HepG2 (cell line): Measurements from ENCODE around the gene DMAC1. TPM values are rescaled to one million over a fixed set of nuclear protein-coding genes. Genes with fewer than 3 reads are reported as not detected.

ENCODE experiments used
- ATAC-seq: fragments of 200-7000 bp; cut with Tn5 transposase; 3 replicates; pipeline ENCODE4 v1.9.1; 2020; ENCODE audit warnings: mild to moderate bottlenecking, moderate library complexity
- Bru-seq: library from RNA; stranded (reverse); fragments of 400-500 nt; gene quantifications from one replicate; lab custom pipeline; 2021; lab: Mats Ljungman, UMichigan
- BruChase-seq, 2 experiments: library from RNA; stranded (reverse); fragments of 400-500 nt; gene quantifications; one replicate each; lab custom pipeline; 2021; lab: Mats Ljungman, UMichigan
- BruUV-seq: library from RNA; stranded (reverse); fragments of 400-500 nt; replicated peaks from 2 replicates; lab custom pipeline; 2021; lab: Mats Ljungman, UMichigan
- CTCF ChIA-PET: fragments of 300-600 bp; formaldehyde crosslinking; extraction: SDS; loops from one replicate; lab custom pipeline; 2021; ENCODE audit warnings: low total read pairs, inconsistent platforms, low intra/inter-chr PET ratio; lab: Yijun Ruan, JAX
- POLR2A ChIA-PET: fragments of 350-600 bp; sonication (Branson Sonifier 250); formaldehyde crosslinking; loops from one replicate; lab custom pipeline; 2020; ENCODE audit warnings: antibody characterized with exemption, inconsistent platforms; lab: Yijun Ruan, JAX
- DNase-seq: peaks from one replicate; pipeline ENCODE4 v3.0.0-alpha.2; 2015; ENCODE audit warnings: low spot score
- FAIRE-seq: peaks from 3 replicates; lab custom pipeline; 2011; peaks lifted over from hg19 to GRCh38; lab: Jason Lieb, UNC
- H2AFZ ChIP-seq: one replicate; pipeline ENCODE4 v1.6.1; 2011; ENCODE audit warnings: low read length, inconsistent platforms
- H3K27ac ChIP-seq: fragments of 300-600 bp; 3 replicates; pipeline ENCODE4 v1.8.0; 2011; ENCODE audit warnings: mixed run types, mild to moderate bottlenecking, mixed read lengths, low read length, inconsistent platforms; ENCODE audit not compliant: insufficient read depth; ENCODE audit errors: extremely low read length
- H3K27me3 ChIP-seq, 2 experiments: fragments of 200-600 bp in 1 of 2; 2 replicates in 1 of 2; 3 replicates in 1 of 2; pipeline versions ENCODE4 v1.6.0 to v1.8.0; 2011; ENCODE audit warnings: low read length in 2 of 2, mild to moderate bottlenecking in 2 of 2, moderate library complexity in 2 of 2, inconsistent platforms in 1 of 2; ENCODE audit not compliant: insufficient read depth in 2 of 2, control insufficient read depth in 1 of 2
- H3K36me3 ChIP-seq, 2 experiments: fragments of 200-600 bp in 1 of 2; replicated peaks in 1 of 2; 2 replicates in 1 of 2; 3 replicates in 1 of 2; pipeline versions ENCODE4 v1.5.1 to v1.8.0; 2011; ENCODE audit warnings: low read length in 2 of 2, inconsistent platforms in 1 of 2; ENCODE audit not compliant: insufficient read depth in 2 of 2, control insufficient read depth in 1 of 2
- H3K4me1 ChIP-seq: 2 replicates; pipeline ENCODE4 v1.5.1; 2012; ENCODE audit warnings: low read length, inconsistent platforms; ENCODE audit not compliant: insufficient read depth
- H3K4me2 ChIP-seq: 2 replicates; pipeline ENCODE4 v1.6.0; 2011; ENCODE audit warnings: low read depth, low read length, inconsistent platforms
- H3K4me3 ChIP-seq, 3 experiments: fragments of 200-600 bp in 1 of 3; sonication (generic), shearing (Covaris generic) in 1 of 3; replicated peaks in 1 of 3; 2 replicates each; pipeline ENCODE4 v1.5.1; 2011 to 2016; ENCODE audit warnings: low read length in 3 of 3, inconsistent platforms in 2 of 3, low read depth in 2 of 3, mild to moderate bottlenecking in 2 of 3, control low read depth in 1 of 3, mixed read lengths in 1 of 3; ENCODE audit not compliant: insufficient read depth in 1 of 3
- H3K79me2 ChIP-seq: one replicate; pipeline ENCODE4 v1.6.1; 2011; ENCODE audit warnings: low read length, inconsistent platforms; ENCODE audit not compliant: insufficient read depth
- H3K9ac ChIP-seq: 2 replicates; pipeline ENCODE4 v1.6.0; 2011; ENCODE audit warnings: mild to moderate bottlenecking, low read depth, low read length, inconsistent platforms; ENCODE audit not compliant: insufficient read depth
- H3K9me3 ChIP-seq: 2 replicates; pipeline ENCODE4 v1.5.1; 2012; ENCODE audit warnings: mild to moderate bottlenecking, low read length
- H4K20me1 ChIP-seq: 2 replicates; pipeline ENCODE4 v1.6.0; 2011; ENCODE audit warnings: inconsistent platforms, mild to moderate bottlenecking, low read length, moderate library complexity; ENCODE audit not compliant: insufficient read depth
- DNMT1 ChIP-seq: sonication (generic); formaldehyde crosslinking; IDR thresholded peaks from 2 replicates; pipeline ENCODE4 v1.5.1; 2020; ENCODE audit warnings: mild to moderate bottlenecking, missing genetic modification reagents
- HMGA1 ChIP-seq: sonication (generic); formaldehyde crosslinking; conservative IDR thresholded peaks from 2 replicates; pipeline ENCODE4 v1.4.0; 2020; ENCODE audit warnings: missing genetic modification reagents
- KMT2B ChIP-seq: IDR thresholded peaks from 2 replicates; pipeline ENCODE4 v1.6.1; 2016; ENCODE audit warnings: missing genetic modification reagents, missing compliant biosample characterization
- MTF1 ChIP-seq: sonication (generic); formaldehyde crosslinking; IDR thresholded peaks from 2 replicates; pipeline ENCODE4 v1.5.0; 2020; ENCODE audit warnings: missing genetic modification reagents
- NFKB2 ChIP-seq: sonication (generic); formaldehyde crosslinking; IDR thresholded peaks from 2 replicates; pipeline ENCODE4 v1.4.0; 2020; ENCODE audit warnings: missing genetic modification reagents, borderline replicate concordance
- PCBP1 ChIP-seq: fragments of 200-400 bp; formaldehyde crosslinking; IDR thresholded peaks from 2 replicates; pipeline ENCODE4 v1.6.1; 2017; ENCODE audit warnings: mild to moderate bottlenecking, low read depth, low read length, borderline replicate concordance
- RNF2 ChIP-seq: fragments of 450-650 bp; conservative IDR thresholded peaks from 2 replicates; pipeline ENCODE4 v1.6.1; 2016; ENCODE audit warnings: low read depth
- SUZ12 ChIP-seq: fragments of 150-350 bp; IDR thresholded peaks from 2 replicates; pipeline ENCODE4 v1.6.1; 2014; ENCODE audit warnings: low read depth, low read length
- TEAD2 ChIP-seq: sonication (generic); formaldehyde crosslinking; IDR thresholded peaks from 2 replicates; pipeline ENCODE4 v1.9.0; 2021; ENCODE audit warnings: missing genetic modification reagents
- YY1 ChIP-seq: IDR thresholded peaks from 2 replicates; pipeline ENCODE4 v1.6.1; 2011; ENCODE audit warnings: low read length, low read depth, moderate library complexity, mild to moderate bottlenecking; ENCODE audit not compliant: insufficient read depth, insufficient replicate concordance
- ZNF235 ChIP-seq: sonication (generic); formaldehyde crosslinking; IDR thresholded peaks from 2 replicates; pipeline ENCODE4 v1.8.1; 2023; ENCODE audit warnings: mild to moderate bottlenecking, missing genetic modification reagents, borderline replicate concordance
- ZNF260 ChIP-seq: sonication (generic); formaldehyde crosslinking; IDR thresholded peaks from 2 replicates; pipeline ENCODE4 v1.4.0; 2020; ENCODE audit warnings: missing genetic modification reagents, low read depth, mild to moderate bottlenecking, borderline replicate concordance
- ZNF30 ChIP-seq: sonication (generic); formaldehyde crosslinking; IDR thresholded peaks from 2 replicates; pipeline ENCODE4 v1.5.0; 2020; ENCODE audit warnings: mild to moderate bottlenecking, missing genetic modification reagents
- ZNF34 ChIP-seq: sonication (generic); formaldehyde crosslinking; IDR thresholded peaks from 2 replicates; pipeline ENCODE4 v1.4.0; 2020; ENCODE audit warnings: mild to moderate bottlenecking, missing genetic modification reagents, borderline replicate concordance
- ZNF432 ChIP-seq: sonication (generic); formaldehyde crosslinking; IDR thresholded peaks from 2 replicates; pipeline ENCODE4 v1.5.0; 2020; ENCODE audit warnings: missing genetic modification reagents, mild to moderate bottlenecking, borderline replicate concordance
- ZZZ3 ChIP-seq: sonication (generic); formaldehyde crosslinking; IDR thresholded peaks from 2 replicates; pipeline ENCODE4 v1.4.0; 2020; ENCODE audit warnings: missing genetic modification reagents, mild to moderate bottlenecking, borderline replicate concordance
- WGBS: methylation state at CpG from one replicate; pipeline ENCODE4 v1.1.6; 2017; ENCODE audit warnings: low lambda C conversion rate; 5-methylcytosine and 5-hydroxymethylcytosine counted together
- in situ Hi-C: cut with HindIII; loops from 2 replicates; pipeline ENCODE4 v1.10.0; 2017; ENCODE audit warnings: low pct_unique_long_range_greater_than_20kb; ENCODE audit not compliant: extremely low pct_ligation_motif_present
- intact Hi-C: fragments of 100-400 bp; cut with micrococcal nuclease; formaldehyde crosslinking; loops from one replicate; pipeline ENCODE4 v1.10.0; 2022; ENCODE audit not compliant: unreplicated experiment
- long read RNA-seq, 2 experiments: library from RNA in 1 of 2; library from polyadenylated mRNA in 1 of 2; stranded (forward) in 1 of 2; unstranded in 1 of 2; transcript quantifications; one replicate each; pipeline ENCODE4 v2.0.0, GENCODE V29; 2019 to 2022
- polyA minus RNA-seq, 3 experiments: library from RNA; depleted of rRNA, polyadenylated mRNA; stranded (reverse); fragments of >200 nt; gene quantifications; 2 replicates each; pipeline ENCODE4 v1.2.3, GENCODE V29; 2011; ENCODE audit warnings: low replicate concordance in 1 of 3
- polyA plus RNA-seq, 8 experiments: library from polyadenylated mRNA; depleted of rRNA in 3 of 8; stranded (reverse) in 7 of 8; unstranded in 1 of 8; fragments of >200 nt; fragmentation: Illumina TruSeq in 4 of 8; extraction: Trizol in 4 of 8; gene quantifications; 2 replicates each; pipeline versions ENCODE4 v1.2.1 to v1.2.3, GENCODE V29; 2011 to 2016; ENCODE audit warnings: low read depth in 4 of 8, missing spikeins in 1 of 8, mixed read lengths in 1 of 8; ENCODE audit not compliant: insufficient read depth in 1 of 8
- total RNA-seq, 5 experiments: library from RNA; depleted of rRNA; stranded (reverse); fragments of >200 nt; fragmentation: Illumina TruSeq; extraction: Trizol; gene quantifications; 2 replicates each; pipeline ENCODE4 v1.2.3, GENCODE V29; 2016; ENCODE audit warnings: low read depth in 1 of 5
- TF ChIP-seq, protein P1 (sequence below): IDR thresholded peaks from 2 replicates; pipeline ENCODE4 v1.6.1; 2018; ENCODE audit warnings: missing genetic modification reagents

DMAC1 gene, protein sequence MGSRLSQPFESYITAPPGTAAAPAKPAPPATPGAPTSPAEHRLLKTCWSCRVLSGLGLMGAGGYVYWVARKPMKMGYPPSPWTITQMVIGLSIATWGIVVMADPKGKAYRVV
- total RNA-seq (2016; rRNA removed; fragmentation: Illumina TruSeq; extraction: Trizol) (72.9 and 98.5 TPM in 2 replicates), polyA plus RNA-seq (2011; rRNA removed) (42.9 and 44.3 TPM in 2 replicates), polyA minus RNA-seq (2011; rRNA and poly(A)+ RNA removed; ENCODE audit: low replicate concordance) (11.3 and 19.8 TPM in 2 replicates), Bru-seq, nascent RNA (percentile 90 among the genes with signal in this experiment), BruChase-seq, experiment 1, labeled RNA remaining after a 6-hour chase (percentile 90 among the genes with signal in this experiment), BruChase-seq, experiment 2, labeled RNA remaining after a 2-hour chase (percentile 81 among the genes with signal in this experiment)
- 15.8 and 17.0 TPM in 2 replicates for total RNA-seq (2016; cell fraction: cytosol; rRNA removed; fragmentation: Illumina TruSeq; extraction: Trizol; ENCODE audit: low read depth)
- 74.7 and 108 TPM in 2 replicates for total RNA-seq (2016; cell fraction: insoluble cytoplasmic fraction; rRNA removed; fragmentation: Illumina TruSeq; extraction: Trizol)
- total RNA-seq (2016; cell fraction: membrane; rRNA removed; fragmentation: Illumina TruSeq; extraction: Trizol) = 28.9 and 34.9 TPM in 2 replicates
- 27.3 and 33.1 TPM in 2 replicates for total RNA-seq (2016; cell fraction: nucleus; rRNA removed; fragmentation: Illumina TruSeq; extraction: Trizol)
- polyA plus RNA-seq (2011; cell fraction: cytosol; rRNA removed) = 11.1 and 15.4 TPM in 2 replicates
- polyA plus RNA-seq (2011; cell fraction: nucleus; rRNA removed) = 7.1 and 9.1 TPM in 2 replicates
- 48.3 and 52.6 TPM in 2 replicates for polyA plus RNA-seq (2012)
- polyA plus RNA-seq (2016; cell fraction: cytosol; fragmentation: Illumina TruSeq; extraction: Trizol; ENCODE audit: low read depth) = 16.1 and 19.8 TPM in 2 replicates
- polyA plus RNA-seq (2016; cell fraction: insoluble cytoplasmic fraction; fragmentation: Illumina TruSeq; extraction: Trizol; ENCODE audit: low read depth) = 76.6 and 86.3 TPM in 2 replicates
- polyA plus RNA-seq (2016; cell fraction: membrane; fragmentation: Illumina TruSeq; extraction: Trizol; ENCODE audit: low read depth) = 22.6 and 23.6 TPM in 2 replicates
- polyA plus RNA-seq (2016; cell fraction: nucleus; fragmentation: Illumina TruSeq; extraction: Trizol; ENCODE audit: insufficient read depth, low read depth) = 40.0 and 44.8 TPM in 2 replicates
- polyA minus RNA-seq (2011; cell fraction: cytosol; rRNA and poly(A)+ RNA removed) = 11.5 and 15.9 TPM in 2 replicates
- 11.6 and 12.6 TPM in 2 replicates for polyA minus RNA-seq (2011; cell fraction: nucleus; rRNA and poly(A)+ RNA removed)
- long read RNA-seq, experiment 1, transcript DMAC1-201 (2 exons, 2,755 nt) = major isoform, 108 of 124 reads
- long read RNA-seq, experiment 1, partial matches to known transcripts = 0 of 124 reads
- long read RNA-seq, experiment 1, other reads (novel, unspliced or antisense) = 16 of 124 reads
- long read RNA-seq, experiment 2, transcript DMAC1-201 (2 exons, 2,755 nt) = major isoform, 98 of 128 reads
- long read RNA-seq, experiment 2, partial matches to known transcripts = 0 of 128 reads
- long read RNA-seq, experiment 2, other reads (novel, unspliced or antisense) = 30 of 128 reads

DNA sequence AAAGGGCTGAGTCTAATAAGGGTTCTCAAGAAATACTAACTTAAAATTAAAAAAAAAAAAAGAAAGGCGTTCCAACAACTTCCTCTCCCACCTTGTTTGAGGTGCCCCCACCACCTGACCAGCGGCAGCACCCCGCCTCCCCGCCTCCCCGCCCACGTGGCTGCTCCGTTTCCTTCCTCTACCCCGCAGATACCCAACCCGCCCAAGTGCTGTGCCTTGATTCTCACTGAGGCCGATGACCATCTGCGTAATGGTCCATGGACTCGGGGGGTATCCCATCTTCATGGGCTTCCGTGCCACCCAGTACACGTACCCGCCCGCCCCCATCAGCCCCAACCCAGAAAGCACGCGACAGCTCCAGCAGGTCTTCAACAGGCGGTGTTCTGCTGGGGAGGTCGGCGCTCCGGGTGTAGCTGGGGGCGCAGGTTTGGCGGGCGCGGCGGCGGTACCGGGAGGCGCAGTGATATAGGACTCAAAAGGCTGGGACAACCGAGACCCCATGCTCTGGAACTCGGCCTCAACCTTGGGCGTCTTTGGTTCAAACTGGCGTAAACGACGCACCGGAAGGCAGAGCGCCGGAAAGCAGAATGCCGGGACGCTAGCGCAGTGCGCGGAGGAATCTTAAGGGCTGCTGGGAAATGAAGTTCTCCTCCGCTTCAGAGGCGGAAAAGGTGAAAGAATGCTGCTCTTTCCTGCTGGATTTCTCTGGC lies at the start of gene DMAC1:
TSS of gene DMAC1 (minus strand) at position 545 of the 710 bp plus-strand sequence. CDS start at position 501, 44 bp downstream.
- ChIA-PET CTCF (no interaction called here), POLR2A (no interaction called here)
- 1% methylated on average over 38 of the region's 46 CpGs for WGBS
- peak; percentile 50 for TF ChIP-seq SUZ12
- TF ChIP-seq TEAD2 = no peak
- TF ChIP-seq, protein P1, sequence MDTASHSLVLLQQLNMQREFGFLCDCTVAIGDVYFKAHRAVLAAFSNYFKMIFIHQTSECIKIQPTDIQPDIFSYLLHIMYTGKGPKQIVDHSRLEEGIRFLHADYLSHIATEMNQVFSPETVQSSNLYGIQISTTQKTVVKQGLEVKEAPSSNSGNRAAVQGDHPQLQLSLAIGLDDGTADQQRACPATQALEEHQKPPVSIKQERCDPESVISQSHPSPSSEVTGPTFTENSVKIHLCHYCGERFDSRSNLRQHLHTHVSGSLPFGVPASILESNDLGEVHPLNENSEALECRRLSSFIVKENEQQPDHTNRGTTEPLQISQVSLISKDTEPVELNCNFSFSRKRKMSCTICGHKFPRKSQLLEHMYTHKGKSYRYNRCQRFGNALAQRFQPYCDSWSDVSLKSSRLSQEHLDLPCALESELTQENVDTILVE (CRISPR knock-in tag) = peak; percentile 60; the same call in 1 of the 2 replicates
- no peak for TF ChIP-seq ZNF235
- no peak for TF ChIP-seq MTF1 (CRISPR knock-in tag)
- no peak for TF ChIP-seq ZNF432 (CRISPR knock-in tag)
- 0 out of 2 replicates have a peak, but pooled peaks have one; percentile 34 for TF ChIP-seq RNF2
- no peak for TF ChIP-seq ZNF260 (CRISPR knock-in tag)
- TF ChIP-seq PCBP1 = no peak
- no peak for TF ChIP-seq ZNF30 (CRISPR knock-in tag)
- TF ChIP-seq NFKB2 (CRISPR knock-in tag) = peak; percentile 44; the same call in 1 of the 2 replicates
- TF ChIP-seq DNMT1 (CRISPR knock-in tag) = no peak
- TF ChIP-seq ZZZ3 (CRISPR knock-in tag) = peak; percentile 71; the same call in 1 of the 2 replicates
- TF ChIP-seq HMGA1 (CRISPR knock-in tag) = no peak
- peak; percentile 88 for TF ChIP-seq KMT2B (CRISPR knock-in tag)
- TF ChIP-seq ZNF34 (CRISPR knock-in tag) = peak; percentile 82; the same call in 1 of the 2 replicates
- TF ChIP-seq YY1 = peak; percentile 62

More for the DNA sequence above, at the start of gene DMAC1:
- Histone ChIP-seq H3K79me2 (peaks cover 10% of the 10 kb centered on the region), H3K9ac (peak within 1 kb of the TSS; percentile 73), H3K4me3 (peak within 1 kb of the TSS; percentile 85 to 86 (median 86)), H3K27me3 (no peaks in the 10 kb centered on the region), H2AFZ (peak within 1 kb of the TSS; percentile 93), H3K4me2 (peak within 1 kb of the TSS; percentile 77), H3K9me3 (no peaks in the 10 kb centered on the region), H3K4me1 (peaks cover 18% of the 10 kb centered on the region), H3K36me3 (peaks cover 0 to 7% of the 10 kb centered on the region in 2 experiments; a peak in 3 of 5 replicates), H3K27ac (peak within 1 kb of the TSS; percentile 60), H4K20me1 (no peaks in the 10 kb centered on the region)
- FAIRE-seq = peak; percentile 77
- no TSS peak for BruUV-seq
- DNase-seq = peak; percentile 77
- in situ Hi-C loops = no loop called here
- ATAC-seq = peak; percentile 98
- intact Hi-C loops = no loop called here
